ENCODE data around the gene CDH12.
"Not testable (repeated sequence)": the region's sequence is repeated elsewhere in the genome, so short reads cannot be mapped to it uniquely, and the experiment has no call there.

Gene CDH12

DNA sequence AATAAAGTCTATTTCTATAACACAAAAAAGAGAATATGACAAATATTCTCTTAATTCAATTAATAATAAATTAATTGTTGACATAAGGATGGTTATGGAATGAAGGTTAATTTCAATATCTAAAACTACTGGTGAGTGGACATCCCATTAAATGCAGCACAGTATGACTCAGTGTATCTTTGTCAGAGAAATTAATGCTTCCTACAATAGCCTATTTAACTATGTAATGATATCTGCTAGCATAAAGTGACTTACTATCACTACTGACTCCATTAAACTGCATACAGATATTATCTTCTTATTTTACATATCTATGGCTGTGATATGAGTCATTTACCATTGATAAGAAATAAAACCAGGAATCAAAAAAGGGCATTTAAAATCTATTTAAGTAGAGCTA lies 298.7 kb downstream of the CDH12 start:
- no peak for DNase-seq

DNA sequence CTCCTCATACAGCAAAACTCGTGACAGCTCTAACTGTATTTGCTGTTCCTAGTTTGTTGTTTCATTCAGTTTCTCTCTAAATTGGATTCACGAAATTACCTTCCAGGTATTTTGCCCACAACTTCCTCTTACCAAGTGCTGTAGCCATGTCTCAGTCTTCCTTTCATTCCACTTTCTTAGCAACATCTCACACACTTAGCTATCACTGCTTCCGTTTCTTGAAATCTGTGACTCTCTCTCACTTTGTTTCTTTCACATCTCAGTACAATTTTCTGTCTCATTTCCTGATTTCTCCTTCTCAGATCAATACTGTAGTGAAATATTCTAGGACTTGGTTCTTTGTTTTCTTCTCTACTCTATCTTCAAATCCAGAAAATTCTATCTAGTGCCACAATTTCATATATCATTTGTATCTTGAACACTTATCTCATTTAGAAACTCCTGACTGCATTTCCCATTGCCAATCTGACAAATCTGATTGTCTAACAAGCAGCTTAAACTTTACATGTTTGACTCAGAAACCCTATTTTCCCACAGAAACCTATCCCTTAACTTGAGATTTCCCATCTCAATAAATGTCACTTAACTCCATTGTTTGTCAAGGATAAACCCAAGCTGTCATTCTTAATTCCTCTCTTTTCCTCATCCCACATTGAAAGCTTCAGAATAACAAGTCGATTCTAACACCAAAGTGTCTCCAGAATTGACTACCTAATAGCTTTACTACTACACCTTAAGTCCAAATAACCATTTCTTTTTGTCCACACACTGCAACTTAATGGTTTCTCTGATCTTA lies 303.1 kb downstream of the CDH12 start:
- no peak for DNase-seq

DNA sequence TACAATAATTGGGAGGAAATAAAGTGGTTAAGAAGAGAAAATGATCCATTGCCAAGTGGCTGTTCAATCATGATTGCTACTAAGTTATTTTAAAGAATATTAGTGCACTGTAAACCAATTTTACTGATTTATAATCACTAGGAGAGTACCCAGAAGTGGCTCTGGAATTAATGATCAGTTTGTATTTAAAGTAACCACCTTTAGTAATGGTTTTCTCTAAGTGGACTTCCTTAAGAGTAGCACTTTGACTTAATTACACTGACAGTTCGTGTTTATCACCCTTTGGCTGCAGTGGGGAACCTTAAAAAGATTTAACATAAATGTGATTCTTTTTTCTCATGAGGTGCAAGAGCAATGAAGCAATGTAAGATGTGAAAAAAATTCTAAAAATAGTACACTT lies 310.8 kb downstream of the CDH12 start:
- DNase-seq, result no peak

DNA sequence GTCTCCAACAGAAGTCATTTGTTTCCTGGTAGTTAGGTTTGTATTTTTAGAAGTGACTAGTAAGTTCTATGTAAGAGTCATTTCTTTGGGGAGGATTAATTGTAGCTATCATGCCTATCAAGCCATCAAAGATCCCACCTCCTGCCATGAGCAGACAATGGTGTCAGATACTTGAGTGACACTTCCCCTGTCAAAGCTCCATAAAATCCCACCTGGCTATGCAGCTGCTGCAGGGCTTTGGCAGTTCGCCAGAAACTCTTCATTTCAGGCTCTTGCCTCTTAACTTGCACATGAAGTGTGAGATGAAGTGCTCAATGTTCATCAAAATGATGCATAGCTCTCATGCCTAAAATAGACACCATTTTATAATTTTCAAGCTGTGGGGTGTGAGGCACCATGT lies 312.1 kb downstream of the CDH12 start:
- no peak for DNase-seq

- DNase-seq, result no peak
Measured at GRCh38 chr5:22539762-22540161, 313.4 kb downstream of the CDH12 start.

- DNase-seq, result no peak
Measured at GRCh38 chr5:22531986-22532385, 321.2 kb downstream of the CDH12 start.

- no peak for DNase-seq
Measured at GRCh38 chr5:22521521-22521920, 331.6 kb downstream of the CDH12 start.

GRCh38 chr5:22516497-22516896 lies 336.6 kb downstream of the CDH12 start:
- not testable (repeated sequence) for DNase-seq

DNA sequence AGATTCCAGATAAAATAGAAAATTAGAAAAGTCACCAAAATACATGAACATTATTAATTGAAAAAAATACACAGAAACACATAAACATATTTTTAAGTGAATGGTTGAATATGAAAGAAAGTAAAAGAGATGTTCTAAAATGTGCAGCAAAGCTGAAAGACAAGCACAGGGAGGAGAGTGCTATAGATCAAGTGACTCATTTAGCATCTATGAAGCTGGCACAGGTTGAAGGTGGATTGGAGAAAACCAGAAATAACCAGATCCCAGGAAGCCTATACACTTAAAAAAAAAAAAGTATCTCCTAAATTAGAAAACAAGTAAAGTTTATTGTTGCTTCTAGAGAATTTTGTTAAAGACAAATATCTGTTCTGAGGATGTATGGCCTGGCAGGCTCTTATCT lies 338.9 kb downstream of the CDH12 start:
- no peak for DNase-seq

DNA sequence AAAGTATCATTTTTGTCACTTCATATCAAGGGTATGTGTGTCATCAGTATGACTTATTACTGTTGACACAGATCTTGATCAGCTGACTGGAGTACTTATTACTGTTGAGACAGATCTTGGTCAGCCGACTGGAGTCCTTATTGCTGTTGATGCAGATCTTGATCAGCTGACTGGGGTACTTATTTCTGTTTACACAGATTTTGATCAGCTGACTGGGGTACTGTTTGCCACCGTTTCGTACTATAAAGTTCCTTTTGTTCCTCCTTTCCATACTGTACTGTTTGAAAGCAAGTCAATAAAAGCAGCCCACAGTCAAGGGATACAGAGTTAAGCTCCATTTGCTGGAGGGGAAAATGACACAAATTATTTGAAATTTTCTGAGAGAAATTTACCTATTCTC lies 347.3 kb downstream of the CDH12 start:
- DNase-seq, result no peak

GRCh38 chr5:22504411-22504810 lies 348.7 kb downstream of the CDH12 start:
- DNase-seq, result no peak

GRCh38 chr5:22500556-22500955 lies 352.6 kb downstream of the CDH12 start:
- DNase-seq, result no peak

DNA sequence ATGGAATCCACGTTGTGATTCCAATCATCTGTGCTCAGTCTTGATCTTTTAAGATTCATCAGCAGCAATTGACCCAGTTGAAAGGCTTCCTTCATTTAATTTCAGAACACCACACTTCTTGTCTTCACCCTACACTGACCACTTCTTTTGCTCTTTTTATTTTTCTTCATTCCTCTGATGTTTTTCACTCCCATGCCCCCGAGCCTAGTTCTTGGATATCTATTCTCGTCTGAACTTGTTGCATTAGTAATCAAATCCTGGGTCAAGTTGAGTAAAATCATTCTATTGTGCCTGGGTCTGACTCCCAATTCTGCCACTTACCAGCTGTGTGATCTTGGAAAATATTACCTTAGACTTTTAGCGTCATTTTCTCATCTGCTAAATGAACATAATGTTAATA lies 356.5 kb downstream of the CDH12 start:
- no peak for DNase-seq

GRCh38 chr5:22495016-22495720 lies 358.0 kb downstream of the CDH12 start:
- DNase-seq, result no peak

GRCh38 chr5:22488427-22488826 lies 364.7 kb downstream of the CDH12 start:
- no peak for DNase-seq

DNA sequence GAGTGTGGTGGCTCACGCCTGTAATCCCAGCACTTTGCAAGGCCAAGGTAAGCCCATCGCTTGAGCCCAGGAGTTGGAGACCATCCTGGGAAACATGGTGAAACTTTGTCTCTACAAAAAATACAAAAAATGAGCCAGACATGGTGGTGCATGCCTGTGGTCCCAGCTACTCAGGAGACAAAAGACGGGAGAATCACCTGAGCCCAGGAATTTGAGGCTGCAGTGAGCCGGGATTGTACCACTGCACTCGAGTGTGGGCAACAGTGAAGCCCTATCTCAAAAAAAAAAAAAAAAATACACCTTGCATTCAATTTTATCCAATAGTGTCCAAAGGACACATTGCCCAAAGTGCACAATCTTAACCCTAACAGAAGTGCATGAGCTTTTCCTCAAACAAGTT lies 372.8 kb downstream of the CDH12 start:
- no peak for DNase-seq

- DNase-seq, result no peak
Measured at GRCh38 chr5:22473886-22474285, 379.3 kb downstream of the CDH12 start.

GRCh38 chr5:22471154-22471553 lies 382.0 kb downstream of the CDH12 start:
- DNase-seq, result no peak

DNA sequence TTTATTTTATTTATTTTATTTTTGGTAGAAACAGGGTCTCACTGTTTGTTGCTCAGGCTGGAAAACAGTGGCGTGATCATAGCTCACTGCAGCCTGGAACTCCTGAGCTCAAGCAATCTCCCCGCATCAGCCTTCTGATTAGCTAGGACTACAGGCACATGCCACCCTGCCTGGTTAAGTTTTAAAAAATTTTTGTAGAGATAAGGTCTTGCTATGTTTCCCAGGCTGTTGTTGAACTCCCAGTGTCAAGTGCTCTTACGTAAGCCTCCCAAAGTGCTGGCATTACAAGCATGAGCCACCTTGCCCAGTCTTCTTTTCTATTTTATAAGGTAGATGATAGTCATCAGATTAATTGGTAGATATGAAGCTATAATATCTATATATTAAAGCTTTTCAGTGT lies 382.7 kb downstream of the CDH12 start:
- no peak for DNase-seq

- no peak for DNase-seq
Measured at GRCh38 chr5:22465616-22466015, 387.5 kb downstream of the CDH12 start.

- no peak for DNase-seq
Measured at GRCh38 chr5:22465177-22465576, 388.0 kb downstream of the CDH12 start.

DNA sequence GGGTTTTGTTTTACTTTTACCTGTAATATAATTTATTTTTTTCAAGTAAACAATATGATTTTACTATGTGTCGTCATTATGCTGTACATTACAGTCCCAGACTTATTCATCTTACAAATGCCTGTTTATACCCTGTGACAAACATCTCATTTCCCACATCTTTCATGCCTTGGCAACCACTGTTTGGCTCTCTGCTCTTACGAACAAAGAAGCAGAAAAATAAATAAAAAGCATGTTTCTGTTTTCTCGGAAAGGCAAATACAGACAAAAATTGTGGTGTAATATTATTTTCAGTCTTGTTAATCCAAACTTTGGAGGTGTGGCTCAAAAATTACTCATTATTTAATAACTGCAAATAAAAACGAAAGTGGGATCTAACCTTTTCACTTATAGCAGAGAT lies 393.0 kb downstream of the CDH12 start:
- DNase-seq, result no peak

DNA sequence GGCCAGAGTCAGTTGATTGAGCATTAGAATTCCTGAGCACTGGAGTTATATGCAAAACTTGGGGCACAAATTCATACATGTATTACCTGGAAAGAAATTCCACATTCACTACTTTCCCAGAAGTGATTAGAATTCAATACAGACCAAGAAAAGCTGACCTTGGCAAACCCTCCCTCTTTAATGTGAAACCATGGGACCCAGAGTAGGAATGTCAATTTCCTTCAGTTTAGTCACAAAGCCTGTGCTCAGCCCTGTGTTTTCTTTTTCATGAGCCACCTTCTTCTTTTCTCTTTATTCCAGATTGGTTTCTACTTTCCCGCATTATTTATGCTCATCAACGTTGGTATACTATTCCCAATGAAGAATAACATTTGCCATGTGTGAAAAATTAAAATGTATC lies 420.2 kb downstream of the CDH12 start:
- DNase-seq, result no peak

DNA sequence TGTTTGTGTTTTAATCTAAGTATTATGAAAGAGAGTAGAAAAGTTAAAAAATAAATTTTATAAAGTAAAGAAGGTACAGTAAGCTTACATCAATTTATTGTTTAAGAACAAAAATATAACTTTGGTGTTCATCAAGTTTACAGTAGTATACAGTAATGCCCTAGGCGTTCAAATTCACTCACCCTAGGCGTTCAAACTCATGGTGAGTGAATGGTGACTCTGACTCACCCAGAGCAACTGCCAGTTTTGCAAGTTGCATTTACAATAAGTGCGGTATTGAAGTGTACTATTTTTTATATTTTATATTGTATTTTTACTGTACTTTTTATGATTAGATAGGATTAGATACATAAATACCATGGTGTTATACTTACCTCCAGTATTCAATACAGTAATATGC lies 421.3 kb downstream of the CDH12 start:
- DNase-seq, result no peak

DNA sequence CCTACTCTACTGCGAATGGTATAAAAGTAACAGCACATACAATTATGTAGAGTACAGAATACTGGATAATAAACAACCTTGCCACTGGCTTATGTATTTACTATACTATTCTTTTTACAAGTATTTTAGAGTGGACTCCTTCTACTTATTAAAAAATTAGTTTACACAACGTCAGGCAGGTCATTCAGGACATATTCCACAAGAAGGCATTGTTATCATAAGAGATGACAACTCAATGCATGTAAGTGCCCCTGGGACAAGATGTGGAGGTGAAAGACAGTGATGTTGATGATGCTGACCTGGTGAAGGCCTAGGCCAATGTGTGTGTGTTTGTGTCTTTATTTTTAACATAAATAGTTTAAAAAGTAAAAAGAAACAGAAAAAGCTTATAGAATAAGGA lies 421.7 kb downstream of the CDH12 start:
- no peak for DNase-seq
